Measurements from ENCODE around the gene CDH15. TPM values are rescaled to one million over a fixed set of nuclear protein-coding genes. Genes with fewer than 3 reads are reported as not detected.

Gene CDH15
- total and polyA plus RNA-seq, 9 of the 15 experiments (the other 6 are each of a cell fraction or from before 2014, with no cell fraction given) = 0.07 to 0.18 TPM; not detected in 7

DNA sequence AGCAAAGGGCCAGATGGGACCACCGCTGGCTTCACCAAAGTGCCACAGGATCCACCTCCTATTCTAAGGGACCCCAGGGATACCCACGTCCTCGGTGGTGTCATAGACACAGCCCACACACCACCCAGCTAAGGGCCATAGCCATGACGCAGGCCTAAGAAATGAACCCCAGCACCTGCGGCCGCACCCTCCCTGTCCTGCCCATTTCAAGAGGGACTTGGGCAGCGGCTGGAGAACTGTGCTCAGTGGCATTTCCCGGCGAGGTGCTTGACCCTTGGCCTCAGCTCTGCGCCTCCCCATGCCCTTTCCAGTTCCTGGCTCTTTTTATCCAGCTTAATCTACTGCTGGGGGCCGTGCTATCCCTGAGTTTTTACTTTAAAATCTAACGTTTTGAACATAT, 73.2 kb downstream of the CDH15 start:
- Histone ChIP-seq H3K27ac (ENCODE audit: extremely low read depth, low read depth, low read length) (no peak overlapping the region), H2AFZ (ENCODE audit: low read depth, low read length) (no peak overlapping the region), H3K27me3 (ENCODE audit: control insufficient read depth in 2 of 2, insufficient read depth in 2 of 2, low read length in 2 of 2) (no peaks in the 10 kb centered on the region), H3K4me2 (ENCODE audit: insufficient read depth, low read length) (no peak overlapping the region), H3K4me1 (replicated peaks in 1 of 2; ENCODE audit: control insufficient read depth in 2 of 2, insufficient read depth in 2 of 2, low read length in 2 of 2) (peaks cover 0 to 48% of the 10 kb centered on the region in 2 experiments; a peak in 3 of 5 replicates), H3K36me3 (ENCODE audit: control insufficient read depth, insufficient read depth, low read length) (no peaks in the 10 kb centered on the region), H3K9me1 (ENCODE audit: control insufficient read depth, insufficient read depth, low read length) (no peaks in the 10 kb centered on the region), H3K79me2 (ENCODE audit: control insufficient read depth, insufficient read depth, low read length) (peaks cover 7% of the 10 kb centered on the region), H3K9ac (ENCODE audit: insufficient read depth in 1 of 2, low read depth in 2 of 2, low read length in 2 of 2) (no peak overlapping the region; a peak in 1 of 4 replicates), H3K4me3 (no peak overlapping the region), H4K20me1 (replicated peaks; ENCODE audit: control insufficient read depth, insufficient read depth, low read length) (no peaks in the 10 kb centered on the region), H3K9me3 (replicated peaks; ENCODE audit: control insufficient read depth, insufficient read depth, low read depth, low read length) (peaks cover 4% of the 10 kb centered on the region)
- DNase-seq (ENCODE audit: extremely low read depth in 1 of 4, low spot score in 3 of 4) = no peak
- FAIRE-seq = no peak
- WGBS (ENCODE audit: insufficient coverage, low coverage, missing lambda C conversion rate) = 44% methylated on average over 12 of the region's 12 CpGs
- TF ChIP-seq SRF (CRISPR knock-in tag; IDR thresholded peaks at IDR 0.05) (no peak), ZNF133 (CRISPR knock-in tag; IDR thresholded peaks at IDR 0.05) (no peak), MECOM (CRISPR knock-in tag; IDR thresholded peaks at IDR 0.05) (no peak), MIER1 (IDR thresholded peaks at IDR 0.05; ENCODE audit: low read depth) (no peak)
- intact Hi-C loops (cut with micrococcal nuclease) (no loop called here), in situ Hi-C loops (cut with MboI) (no loop called here)
- no TSS peak for BruUV-seq (replicated peaks)
- POLR2A ChIA-PET = no interaction called here
- CTCF ChIA-PET (ENCODE audit: low intra/inter-chr PET ratio) = no interaction called here
- ATAC-seq = no peak

Other genes with a start within 250 kb of the CDH15 start
- gene CBFA2T3, start 194.5 kb upstream of the CDH15 start, total RNA-seq (2014; rRNA removed) = 13.5 and 20.8 TPM in 2 replicates
- 3.9 and 5.9 TPM in 2 replicates for gene CBFA2T3, start 194.5 kb upstream of the CDH15 start, total RNA-seq (2014; rRNA removed; fragmentation: Illumina TruSeq; extraction: Trizol)
- gene CBFA2T3, start 194.5 kb upstream of the CDH15 start, total RNA-seq (2015; rRNA removed; fragmentation: Illumina TruSeq; extraction: Trizol) = 6.7 and 7.8 TPM in 2 replicates
- 114 and 145 TPM in 2 replicates for gene CBFA2T3, start 194.5 kb upstream of the CDH15 start, total RNA-seq (2021)
- gene CBFA2T3, start 194.5 kb upstream of the CDH15 start, polyA plus RNA-seq (2011; rRNA removed) = 6.4 and 11.3 TPM in 2 replicates
- 24.2 and 46.3 TPM in 2 replicates for gene CBFA2T3, start 194.5 kb upstream of the CDH15 start, polyA plus RNA-seq (2014; fragmentation: Illumina TruSeq; extraction: Trizol)
- gene CBFA2T3, start 194.5 kb upstream of the CDH15 start, polyA plus RNA-seq (2014; fragmentation: Nextera tagmentation; extraction: Ambion mirVana) = 1 to 10 TPM; 2.3 to 2.7 TPM
- 34.3 and 35.3 TPM in 2 replicates for gene CBFA2T3, start 194.5 kb upstream of the CDH15 start, polyA plus RNA-seq (2014; rRNA removed)
- gene ACSF3, start 77.9 kb upstream of the CDH15 start, total RNA-seq (2014; rRNA removed) = 28.5 and 37.0 TPM in 2 replicates
- gene ACSF3, start 77.9 kb upstream of the CDH15 start, total RNA-seq (2014; rRNA removed; fragmentation: Illumina TruSeq; extraction: Trizol) = 14.0 and 14.6 TPM in 2 replicates
- gene ACSF3, start 77.9 kb upstream of the CDH15 start, total RNA-seq (2015; rRNA removed; fragmentation: Illumina TruSeq; extraction: Trizol) = 14.5 and 16.9 TPM in 2 replicates
- 31.7 and 32.8 TPM in 2 replicates for gene ACSF3, start 77.9 kb upstream of the CDH15 start, total RNA-seq (2021)
- gene ACSF3, start 77.9 kb upstream of the CDH15 start, polyA plus RNA-seq (2011; rRNA removed) = 14.9 and 15.9 TPM in 2 replicates
- gene ACSF3, start 77.9 kb upstream of the CDH15 start, polyA plus RNA-seq (2014; fragmentation: Illumina TruSeq; extraction: Trizol) = 14.7 and 21.0 TPM in 2 replicates
- gene ACSF3, start 77.9 kb upstream of the CDH15 start, polyA plus RNA-seq (2014; fragmentation: Nextera tagmentation; extraction: Ambion mirVana) = 1 to 10 TPM in 1 of 2 experiments, under 1 TPM in 1; 0.77 to 1.9 TPM
- gene ACSF3, start 77.9 kb upstream of the CDH15 start, polyA plus RNA-seq (2014; rRNA removed) = 27.3 and 29.8 TPM in 2 replicates
- 0.54 and 0.86 TPM in 2 replicates for gene SLC22A31, start 28.8 kb downstream of the CDH15 start, total RNA-seq (2014; rRNA removed)
- gene SLC22A31, start 28.8 kb downstream of the CDH15 start, total RNA-seq (2014; rRNA removed; fragmentation: Illumina TruSeq; extraction: Trizol) = not detected in 2 replicates
- gene SLC22A31, start 28.8 kb downstream of the CDH15 start, total RNA-seq (2015; rRNA removed; fragmentation: Illumina TruSeq; extraction: Trizol) = 0.15 and 0.29 TPM in 2 replicates
- gene SLC22A31, start 28.8 kb downstream of the CDH15 start, total RNA-seq (2021) = 1.1 and 1.3 TPM in 2 replicates
- gene SLC22A31, start 28.8 kb downstream of the CDH15 start, polyA plus RNA-seq (2011; rRNA removed) = 0.39 and 1.9 TPM in 2 replicates
- 0.36 and 0.47 TPM in 2 replicates for gene SLC22A31, start 28.8 kb downstream of the CDH15 start, polyA plus RNA-seq (2014; fragmentation: Illumina TruSeq; extraction: Trizol)
- not detected for gene SLC22A31, start 28.8 kb downstream of the CDH15 start, polyA plus RNA-seq (2014; fragmentation: Nextera tagmentation; extraction: Ambion mirVana)
- gene SLC22A31, start 28.8 kb downstream of the CDH15 start, polyA plus RNA-seq (2014; rRNA removed) = 2.2 and 2.4 TPM in 2 replicates
- gene ZNF778, start 46.0 kb downstream of the CDH15 start, total RNA-seq (2014; rRNA removed) = 18.3 and 26.8 TPM in 2 replicates
- gene ZNF778, start 46.0 kb downstream of the CDH15 start, total RNA-seq (2014; rRNA removed; fragmentation: Illumina TruSeq; extraction: Trizol) = 7.4 and 8.2 TPM in 2 replicates
- gene ZNF778, start 46.0 kb downstream of the CDH15 start, total RNA-seq (2015; rRNA removed; fragmentation: Illumina TruSeq; extraction: Trizol) = 6.4 and 7.5 TPM in 2 replicates
- gene ZNF778, start 46.0 kb downstream of the CDH15 start, total RNA-seq (2021) = 12.4 and 14.3 TPM in 2 replicates
- gene ZNF778, start 46.0 kb downstream of the CDH15 start, polyA plus RNA-seq (2011; rRNA removed) = 6.9 and 9.7 TPM in 2 replicates
- 7.4 and 7.5 TPM in 2 replicates for gene ZNF778, start 46.0 kb downstream of the CDH15 start, polyA plus RNA-seq (2014; fragmentation: Illumina TruSeq; extraction: Trizol)
- under 1 TPM; 0.70 to 0.80 TPM for gene ZNF778, start 46.0 kb downstream of the CDH15 start, polyA plus RNA-seq (2014; fragmentation: Nextera tagmentation; extraction: Ambion mirVana)
- gene ZNF778, start 46.0 kb downstream of the CDH15 start, polyA plus RNA-seq (2014; rRNA removed) = 33.9 and 60.6 TPM in 2 replicates

Data from K562 (cell line).